Measurements from ENCODE around the gene ELMO3.

ELMO3 gene

GRCh38 chr16:67234180-67234597, 35.3 kb downstream of the ELMO3 start:
- H2AFZ ChIP-seq (ENCODE audit: low read depth, low read length) = no peak overlapping the region
- H3K4me3 ChIP-seq (ENCODE audit: low read length) = no peak overlapping the region
- no peaks in the 10 kb centered on the region for H3K79me2 ChIP-seq (ENCODE audit: low read length)
- no peaks in the 10 kb centered on the region for H4K20me1 ChIP-seq (ENCODE audit: insufficient read depth, low read length)
- H3K4me2 ChIP-seq (ENCODE audit: low read length) = no peak overlapping the region
- TF ChIP-seq CTCF (IDR thresholded peaks at IDR 0.05; ENCODE audit: low read depth, low read length) (no peak), EZH2phosphoT487 (IDR thresholded peaks at IDR 0.05; ENCODE audit: low read depth) (no peak)
- H3K9me3 ChIP-seq (ENCODE audit: insufficient read depth, low read length) = no peaks in the 10 kb centered on the region
- no peaks in the 10 kb centered on the region for H3K27me3 ChIP-seq (ENCODE audit: low read depth, low read length)
- peaks cover 56% of the 10 kb centered on the region for H3K36me3 ChIP-seq (replicated peaks; ENCODE audit: low read depth, low read length)
- H3K9ac ChIP-seq (ENCODE audit: low read length) = no peak overlapping the region
- no peak overlapping the region for H3K27ac ChIP-seq (ENCODE audit: low read length)
- no peaks in the 10 kb centered on the region for H3K4me1 ChIP-seq (ENCODE audit: low read length)

- no peak overlapping the region for H3K4me2 ChIP-seq (ENCODE audit: low read length)
- H3K9ac ChIP-seq (ENCODE audit: low read length) = no peak overlapping the region
- no peaks in the 10 kb centered on the region for H4K20me1 ChIP-seq (ENCODE audit: insufficient read depth, low read length)
- H3K79me2 ChIP-seq (ENCODE audit: low read length) = no peaks in the 10 kb centered on the region
- peaks cover 45% of the 10 kb centered on the region for H3K36me3 ChIP-seq (replicated peaks; ENCODE audit: low read depth, low read length)
- no peaks in the 10 kb centered on the region for H3K27me3 ChIP-seq (ENCODE audit: low read depth, low read length)
- TF ChIP-seq EZH2phosphoT487 (IDR thresholded peaks at IDR 0.05; ENCODE audit: low read depth) (no peak), CTCF (IDR thresholded peaks at IDR 0.05; ENCODE audit: low read depth, low read length) (no peak)
- H3K9me3 ChIP-seq (ENCODE audit: insufficient read depth, low read length) = no peaks in the 10 kb centered on the region
- H3K4me1 ChIP-seq (ENCODE audit: low read length) = no peaks in the 10 kb centered on the region
- no peak overlapping the region for H3K27ac ChIP-seq (ENCODE audit: low read length)
- no peak overlapping the region for H3K4me3 ChIP-seq (ENCODE audit: low read length)
- H2AFZ ChIP-seq (ENCODE audit: low read depth, low read length) = no peak overlapping the region
These were observed 37.1 kb downstream of the ELMO3 start for GRCh38 chr16:67235816-67236562.

GRCh38 chr16:67236563-67237395, 37.8 kb downstream of the ELMO3 start:
- Histone ChIP-seq H3K9me3 (ENCODE audit: insufficient read depth, low read length) (no peaks in the 10 kb centered on the region), H3K36me3 (replicated peaks; ENCODE audit: low read depth, low read length) (peaks cover 38% of the 10 kb centered on the region), H3K27ac (ENCODE audit: low read length) (no peak overlapping the region), H3K4me1 (ENCODE audit: low read length) (no peaks in the 10 kb centered on the region), H3K4me2 (ENCODE audit: low read length) (no peak overlapping the region), H2AFZ (ENCODE audit: low read depth, low read length) (no peak overlapping the region), H3K27me3 (ENCODE audit: low read depth, low read length) (no peaks in the 10 kb centered on the region), H4K20me1 (ENCODE audit: insufficient read depth, low read length) (no peaks in the 10 kb centered on the region), H3K9ac (ENCODE audit: low read length) (no peak overlapping the region), H3K79me2 (ENCODE audit: low read length) (no peaks in the 10 kb centered on the region), H3K4me3 (ENCODE audit: low read length) (no peak overlapping the region)
- TF ChIP-seq EZH2phosphoT487 (IDR thresholded peaks at IDR 0.05; ENCODE audit: low read depth) (no peak), CTCF (IDR thresholded peaks at IDR 0.05; ENCODE audit: low read depth, low read length) (no peak)

All from OCI-LY3 (cell line).